Endodermal cell (in vitro differentiated cells): Measurements from ENCODE around the gene YARS1. TPM values are rescaled to one million over a fixed set of nuclear protein-coding genes. Genes with fewer than 3 reads are reported as not detected.

Experiments
- DNase-seq: peaks from one replicate; pipeline ENCODE4 v3.0.0-alpha.2; 2017
- H3K27ac ChIP-seq: 2 replicates; pipeline ENCODE4 v1.5.1; 2013; ENCODE audit warnings: mild to moderate bottlenecking, low read depth, low read length, moderate library complexity
- H3K27me3 ChIP-seq: 2 replicates; pipeline ENCODE4 v1.6.1; 2013; ENCODE audit warnings: mild to moderate bottlenecking, low read length, moderate library complexity; ENCODE audit not compliant: insufficient read depth, control insufficient read depth, poor library complexity, severe bottlenecking
- H3K36me3 ChIP-seq: 2 replicates; pipeline ENCODE4 v1.7.0; 2013; ENCODE audit warnings: mild to moderate bottlenecking, low read length, moderate library complexity; ENCODE audit not compliant: control insufficient read depth, insufficient read depth
- H3K4me1 ChIP-seq: one replicate; pipeline ENCODE4 v1.7.0; 2013; ENCODE audit warnings: low read length; ENCODE audit not compliant: control insufficient read depth, insufficient read depth
- H3K4me3 ChIP-seq: 2 replicates; pipeline ENCODE4 v1.5.1; 2013; ENCODE audit warnings: mild to moderate bottlenecking, low read length, moderate library complexity
- H3K9ac ChIP-seq: 2 replicates; pipeline ENCODE4 v1.6.1; 2013; ENCODE audit warnings: mild to moderate bottlenecking, low read length, moderate library complexity; ENCODE audit not compliant: poor library complexity, severe bottlenecking; ENCODE audit errors: extremely low read depth
- H3K9me3 ChIP-seq: 2 replicates; pipeline ENCODE4 v1.6.1; 2013; ENCODE audit warnings: mild to moderate bottlenecking, low read length, moderate library complexity; ENCODE audit not compliant: control insufficient read depth
- H3K27ac Mint-ChIP-seq: 2 replicates; pipeline ENCODE4 v1.8.0; 2020; ENCODE audit warnings: mixed read lengths
- H3K27me3 Mint-ChIP-seq: 2 replicates; pipeline ENCODE4 v1.8.0; 2021; ENCODE audit warnings: mild to moderate bottlenecking, mixed read lengths; ENCODE audit not compliant: insufficient read depth
- H3K36me3 Mint-ChIP-seq: 2 replicates; pipeline ENCODE4 v1.8.0; 2020; ENCODE audit warnings: low read depth, mixed read lengths
- H3K4me1 Mint-ChIP-seq: 2 replicates; pipeline ENCODE4 v1.8.0; 2020; ENCODE audit warnings: mixed read lengths
- H3K4me3 Mint-ChIP-seq: 2 replicates; pipeline ENCODE4 v1.8.0; 2020; ENCODE audit warnings: mild to moderate bottlenecking, moderate library complexity, mixed read lengths
- H3K9me3 Mint-ChIP-seq: 2 replicates; pipeline ENCODE4 v1.8.0; 2020; ENCODE audit warnings: mild to moderate bottlenecking, mixed read lengths
- WGBS, 2 experiments: methylation state at CpG; one replicate each; pipeline versions ENCODE4 v1.1.5 to v1.1.7; 2013; ENCODE audit warnings: missing lambda C conversion rate in 2 of 2, mixed read lengths in 1 of 2; ENCODE audit not compliant: insufficient coverage in 1 of 2, insufficient read length in 1 of 2; 5-methylcytosine and 5-hydroxymethylcytosine counted together
- total RNA-seq, 2 donors: library from RNA; stranded (reverse); fragmentation: NEBNext Ultra II Directional in 1 of 2; extraction: Animal tissue kit (Norgen Biotek cat#: 25700) in 1 of 2; gene quantifications; 2 replicates in 1 of 2; 3 replicates in 1 of 2; pipeline ENCODE4 v1.2.1, GENCODE V29; 2021
- TF ChIP-seq, protein P1 (sequence below): fragments of 200-600 bp; sonication (generic); conservative IDR thresholded peaks from 2 replicates; pipeline ENCODE4 v1.5.0; 2021; ENCODE audit warnings: antibody characterized with exemption, mild to moderate bottlenecking

The YARS1 gene
- total RNA-seq, 2 donors from 2014 or later = 141 to 154 TPM

DNA sequence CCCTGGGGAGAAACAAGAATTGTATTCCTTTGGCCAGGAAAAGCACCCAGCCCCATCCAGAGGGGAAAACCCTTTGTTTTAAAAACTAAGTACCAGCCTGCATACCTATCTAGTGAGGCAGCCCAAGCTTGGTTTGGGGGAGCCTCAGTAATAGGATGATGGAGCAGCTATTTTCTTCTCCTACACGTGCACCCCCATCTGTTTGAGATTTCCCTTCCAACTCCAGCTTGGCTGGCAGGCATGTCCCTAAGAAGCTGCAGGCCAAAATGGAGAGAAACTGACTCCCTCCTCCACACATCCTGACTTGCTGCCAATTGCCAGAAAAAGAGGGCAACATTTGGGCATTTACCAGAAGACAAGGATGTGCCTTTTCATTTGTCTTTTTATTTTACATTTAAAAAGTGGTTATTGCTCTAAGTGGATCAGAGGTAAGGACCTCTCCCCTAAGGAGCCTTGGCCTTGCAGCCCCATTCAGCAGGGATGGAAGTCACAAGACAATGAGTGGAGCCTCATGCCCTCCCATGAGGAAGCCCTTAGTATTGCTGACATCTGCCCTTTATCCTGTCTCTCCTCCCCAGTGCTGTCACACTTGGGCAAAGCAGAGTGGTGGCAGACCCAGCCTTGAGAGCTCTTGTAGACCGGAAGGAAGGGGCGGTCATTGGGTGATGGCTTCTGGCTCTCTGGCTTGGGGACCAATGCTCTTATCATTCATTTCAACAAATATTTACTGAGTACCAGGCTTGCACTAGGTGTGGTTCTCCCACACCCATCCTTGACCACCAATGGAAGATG lies 44.9 kb upstream of the YARS1 start:
- no peak for DNase-seq
- Mint-ChIP-seq H3K27ac (peak overlapping the region; percentile 26), H3K27me3 (no peaks in the 10 kb centered on the region), H3K9me3 (no peaks in the 10 kb centered on the region), H3K4me1 (no peaks in the 10 kb centered on the region), H3K36me3 (peaks cover 22% of the 10 kb centered on the region), H3K4me3 (no peak overlapping the region)
- Histone ChIP-seq H3K27ac (no peak overlapping the region), H3K9ac (no peak overlapping the region), H3K4me3 (no peak overlapping the region), H3K27me3 (no peaks in the 10 kb centered on the region), H3K9me3 (no peaks in the 10 kb centered on the region), H3K36me3 (peaks cover 33% of the 10 kb centered on the region), H3K4me1 (no peaks in the 10 kb centered on the region)
- TF ChIP-seq, protein P1, sequence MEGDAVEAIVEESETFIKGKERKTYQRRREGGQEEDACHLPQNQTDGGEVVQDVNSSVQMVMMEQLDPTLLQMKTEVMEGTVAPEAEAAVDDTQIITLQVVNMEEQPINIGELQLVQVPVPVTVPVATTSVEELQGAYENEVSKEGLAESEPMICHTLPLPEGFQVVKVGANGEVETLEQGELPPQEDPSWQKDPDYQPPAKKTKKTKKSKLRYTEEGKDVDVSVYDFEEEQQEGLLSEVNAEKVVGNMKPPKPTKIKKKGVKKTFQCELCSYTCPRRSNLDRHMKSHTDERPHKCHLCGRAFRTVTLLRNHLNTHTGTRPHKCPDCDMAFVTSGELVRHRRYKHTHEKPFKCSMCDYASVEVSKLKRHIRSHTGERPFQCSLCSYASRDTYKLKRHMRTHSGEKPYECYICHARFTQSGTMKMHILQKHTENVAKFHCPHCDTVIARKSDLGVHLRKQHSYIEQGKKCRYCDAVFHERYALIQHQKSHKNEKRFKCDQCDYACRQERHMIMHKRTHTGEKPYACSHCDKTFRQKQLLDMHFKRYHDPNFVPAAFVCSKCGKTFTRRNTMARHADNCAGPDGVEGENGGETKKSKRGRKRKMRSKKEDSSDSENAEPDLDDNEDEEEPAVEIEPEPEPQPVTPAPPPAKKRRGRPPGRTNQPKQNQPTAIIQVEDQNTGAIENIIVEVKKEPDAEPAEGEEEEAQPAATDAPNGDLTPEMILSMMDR = no peak
- whole genome bisulfite sequencing, 2 experiments = 83 to 94% methylated on average over 3 of the region's 3 CpGs

DNA sequence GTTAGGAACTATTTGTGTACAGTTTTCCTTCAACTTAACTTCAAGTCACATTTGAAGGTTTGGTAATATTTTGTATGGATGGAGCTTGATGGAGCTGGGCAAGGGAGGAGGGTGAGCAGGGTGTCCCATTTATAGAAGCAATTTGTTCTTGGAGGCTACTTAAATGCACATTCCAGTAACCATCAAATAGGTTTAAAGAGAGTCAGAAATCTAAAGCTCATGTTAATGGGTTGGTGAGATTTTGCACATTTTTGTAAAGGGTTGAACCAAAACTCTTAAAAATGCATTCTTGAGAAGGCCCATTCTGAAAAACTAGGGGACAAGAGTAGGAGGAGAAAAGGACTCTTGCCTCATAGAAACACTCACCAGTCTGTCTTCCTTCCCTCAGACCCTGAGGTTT lies 43.4 kb upstream of the YARS1 start:
- Mint-ChIP-seq H3K27ac (no peak overlapping the region), H3K36me3 (peaks cover 35% of the 10 kb centered on the region), H3K27me3 (no peaks in the 10 kb centered on the region), H3K4me3 (no peak overlapping the region), H3K9me3 (no peaks in the 10 kb centered on the region), H3K4me1 (no peaks in the 10 kb centered on the region)
- H3K36me3 ChIP-seq = peaks cover 45% of the 10 kb centered on the region
- H3K9ac ChIP-seq = no peak overlapping the region
- no peaks in the 10 kb centered on the region for H3K9me3 ChIP-seq
- TF ChIP-seq, protein P1 = no peak
- H3K4me3 ChIP-seq = no peak overlapping the region
- no peak overlapping the region for H3K27ac ChIP-seq
- no peak for DNase-seq
- no peaks in the 10 kb centered on the region for H3K27me3 ChIP-seq
- H3K4me1 ChIP-seq = no peaks in the 10 kb centered on the region

DNA sequence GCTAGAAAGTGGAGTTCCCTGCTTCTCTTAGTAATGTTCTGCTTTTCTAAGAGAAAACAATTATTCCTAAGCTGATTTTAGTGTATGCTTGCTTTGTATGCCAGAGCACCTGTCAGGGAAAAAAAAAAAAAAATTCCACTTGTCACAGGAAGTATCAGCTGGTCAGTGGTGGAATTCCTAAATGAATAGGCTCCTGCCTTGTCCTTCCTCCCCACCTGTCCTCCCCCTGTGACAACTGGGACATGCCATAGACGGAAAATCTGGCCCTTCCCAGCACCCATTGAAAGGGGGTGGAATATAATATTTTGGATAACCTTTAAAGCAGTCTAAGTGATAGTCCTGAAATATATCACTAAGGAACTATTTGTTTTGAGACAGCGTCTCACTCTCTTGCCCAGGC lies 42.8 kb upstream of the YARS1 start:
- TF ChIP-seq, protein P1 = no peak
- H3K27me3 Mint-ChIP-seq = no peaks in the 10 kb centered on the region
- H3K4me1 Mint-ChIP-seq = no peaks in the 10 kb centered on the region
- no peak overlapping the region for H3K4me3 Mint-ChIP-seq
- Histone ChIP-seq H3K4me3 (no peak overlapping the region), H3K4me1 (no peaks in the 10 kb centered on the region), H3K36me3 (peaks cover 52% of the 10 kb centered on the region), H3K9me3 (no peaks in the 10 kb centered on the region), H3K27me3 (no peaks in the 10 kb centered on the region), H3K9ac (no peak overlapping the region), H3K27ac (no peak overlapping the region)
- 99 to 100% methylated on average over 2 of the region's 2 CpGs for WGBS, 2 experiments
- H3K9me3 Mint-ChIP-seq = no peaks in the 10 kb centered on the region
- H3K27ac Mint-ChIP-seq = no peak overlapping the region
- DNase-seq = no peak
- H3K36me3 Mint-ChIP-seq = peaks cover 36% of the 10 kb centered on the region
